Astrocyte (in vitro differentiated cells and primary cell): ENCODE results near the gene ZNF627.

Experiments
- EZH2 ChIP-seq: IDR thresholded peaks from 2 replicates; pipeline ENCODE4 v1.6.1; 2012; ENCODE audit warnings: mild to moderate bottlenecking, low read length, inconsistent platforms; ENCODE audit not compliant: insufficient read depth
- TF ChIP-seq, protein P1 (sequence below): IDR thresholded peaks from 2 replicates; pipeline ENCODE4 v1.5.1; 2011; ENCODE audit warnings: low read depth, mild to moderate bottlenecking, inconsistent platforms, low read length, moderate library complexity; ENCODE audit not compliant: insufficient read depth

- TF ChIP-seq, protein P1, sequence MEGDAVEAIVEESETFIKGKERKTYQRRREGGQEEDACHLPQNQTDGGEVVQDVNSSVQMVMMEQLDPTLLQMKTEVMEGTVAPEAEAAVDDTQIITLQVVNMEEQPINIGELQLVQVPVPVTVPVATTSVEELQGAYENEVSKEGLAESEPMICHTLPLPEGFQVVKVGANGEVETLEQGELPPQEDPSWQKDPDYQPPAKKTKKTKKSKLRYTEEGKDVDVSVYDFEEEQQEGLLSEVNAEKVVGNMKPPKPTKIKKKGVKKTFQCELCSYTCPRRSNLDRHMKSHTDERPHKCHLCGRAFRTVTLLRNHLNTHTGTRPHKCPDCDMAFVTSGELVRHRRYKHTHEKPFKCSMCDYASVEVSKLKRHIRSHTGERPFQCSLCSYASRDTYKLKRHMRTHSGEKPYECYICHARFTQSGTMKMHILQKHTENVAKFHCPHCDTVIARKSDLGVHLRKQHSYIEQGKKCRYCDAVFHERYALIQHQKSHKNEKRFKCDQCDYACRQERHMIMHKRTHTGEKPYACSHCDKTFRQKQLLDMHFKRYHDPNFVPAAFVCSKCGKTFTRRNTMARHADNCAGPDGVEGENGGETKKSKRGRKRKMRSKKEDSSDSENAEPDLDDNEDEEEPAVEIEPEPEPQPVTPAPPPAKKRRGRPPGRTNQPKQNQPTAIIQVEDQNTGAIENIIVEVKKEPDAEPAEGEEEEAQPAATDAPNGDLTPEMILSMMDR: no peak
- TF ChIP-seq EZH2: no peak
These were observed 42.0 kb upstream of the ZNF627 start for GRCh38 chr19:11555246-11555645.
